ENCODE data around the gene ARPC5L.

Gene ARPC5L

GRCh38 chr9:124860582-124861341 lies 1.2 kb upstream of the ARPC5L start:
- in situ Hi-C loops (cut with HindIII; ENCODE audit: low sequenced_read_pairs) = no loop called here

DNA sequence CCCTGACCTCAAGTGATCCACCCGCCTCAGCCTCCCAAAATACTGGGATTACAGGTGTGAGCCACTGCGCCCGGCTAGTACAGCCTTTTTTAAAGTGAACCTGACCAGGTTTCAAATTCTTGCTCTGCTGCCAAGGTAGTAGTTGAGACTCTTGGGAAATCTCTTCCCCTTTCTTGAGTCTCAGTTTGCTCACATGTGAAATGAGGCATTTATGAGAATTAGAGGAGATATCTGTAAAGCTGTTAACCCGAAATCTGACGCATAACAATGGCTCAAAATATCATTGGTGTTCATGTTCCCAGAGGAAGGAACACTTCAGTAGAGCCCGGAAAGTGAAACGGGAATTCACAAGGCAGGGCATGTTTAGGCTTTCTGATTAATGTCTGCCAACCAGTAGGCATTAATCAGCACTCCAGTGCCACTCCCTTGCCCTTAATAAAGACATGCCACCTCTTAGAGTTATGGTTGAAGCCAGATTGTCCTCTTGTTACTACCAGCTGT lies 1.5 kb downstream of the ARPC5L start:
- in situ Hi-C loops (cut with HindIII; ENCODE audit: low sequenced_read_pairs) = no loop called here

GRCh38 chr9:124868511-124869465 lies 6.9 kb downstream of the ARPC5L start:
- in situ Hi-C loops (cut with HindIII; ENCODE audit: low sequenced_read_pairs) = no loop called here

- in situ Hi-C loops (cut with HindIII; ENCODE audit: low sequenced_read_pairs) = no loop called here
Measured at GRCh38 chr9:124869466-124869985, 7.6 kb downstream of the ARPC5L start.

DNA sequence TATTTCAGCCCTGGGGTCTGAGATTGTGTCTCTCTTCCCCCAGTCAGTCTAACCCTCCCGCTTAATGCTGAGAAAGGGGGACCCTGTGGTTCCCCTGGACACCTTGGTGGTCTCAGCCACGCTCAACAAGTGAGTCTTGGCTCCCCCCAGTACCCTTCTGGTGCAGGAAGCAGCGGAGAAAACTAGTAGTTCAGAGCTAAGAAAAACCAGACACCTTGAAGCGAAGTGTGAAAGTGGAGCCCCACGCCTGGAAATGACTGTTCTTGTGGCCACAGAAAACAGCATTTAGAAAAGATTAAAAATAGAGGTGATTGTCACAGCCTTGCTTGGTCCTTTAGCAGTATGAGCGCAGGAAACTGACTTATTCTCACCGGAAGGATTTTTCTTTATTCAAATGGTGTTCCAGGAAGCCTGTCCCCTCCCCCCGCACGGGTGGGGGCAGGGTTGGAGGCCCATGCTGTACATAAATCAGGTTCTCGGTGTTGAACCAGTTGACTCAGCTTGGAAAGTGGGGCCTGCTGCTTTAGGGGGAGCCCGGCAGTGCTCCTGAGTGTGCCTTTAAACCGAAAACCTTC lies 8.1 kb downstream of the ARPC5L start:
- in situ Hi-C loops (cut with HindIII; ENCODE audit: low sequenced_read_pairs) = loop anchor here (5.0 kb wide), 1 partner anchor 98 kb away; the partner anchor contains the start of gene NR6A1

DNA sequence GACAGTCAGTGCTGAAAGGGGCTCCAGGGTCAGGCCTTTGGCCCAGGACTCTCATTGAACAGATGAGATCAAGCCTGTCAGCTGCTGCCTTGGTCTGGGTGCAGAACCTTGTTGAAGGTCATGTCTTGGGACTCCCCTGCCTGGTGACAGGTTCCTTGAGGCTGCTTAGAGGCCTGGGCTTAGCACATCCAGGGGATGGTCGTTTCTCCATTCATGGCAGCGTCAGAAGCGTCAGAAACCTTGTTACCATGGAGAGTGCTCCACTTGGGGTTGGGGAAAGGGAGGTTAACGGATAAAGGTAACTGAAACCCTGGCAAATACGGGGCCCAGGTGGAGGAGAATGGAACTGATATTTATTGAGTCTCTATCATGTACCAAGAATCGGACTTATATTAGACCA lies 8.8 kb downstream of the ARPC5L start:
- in situ Hi-C loops (cut with HindIII; ENCODE audit: low sequenced_read_pairs) = loop anchor here (5.0 kb wide), 1 partner anchor 98 kb away; the partner anchor contains the start of gene NR6A1

DNA sequence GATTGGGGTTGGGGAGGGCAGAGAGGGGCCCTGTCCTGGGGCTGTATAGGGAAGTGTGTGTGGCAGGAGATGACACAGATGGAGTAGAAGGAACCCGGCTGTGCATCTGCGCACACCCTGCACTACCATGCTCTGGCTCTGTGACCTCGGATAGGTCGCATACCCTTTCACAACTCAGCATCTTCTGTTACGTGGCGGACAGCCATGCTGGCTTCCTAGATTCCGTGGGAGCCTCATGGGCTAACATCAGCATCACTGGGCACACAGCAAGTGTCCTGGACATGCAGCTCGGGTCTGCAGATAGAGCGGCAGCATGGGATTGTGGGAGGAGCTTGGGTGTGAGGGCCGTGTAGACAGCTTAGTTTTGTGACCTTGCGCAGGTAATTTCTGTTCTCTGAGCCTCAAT lies 9.2 kb downstream of the ARPC5L start:
- in situ Hi-C loops (cut with HindIII; ENCODE audit: low sequenced_read_pairs) = loop anchor here (5.0 kb wide), 1 partner anchor 99 kb away; the partner anchor contains the start of gene NR6A1

- in situ Hi-C loops (cut with HindIII; ENCODE audit: low sequenced_read_pairs) = loop anchor here (5.0 kb wide), 1 partner anchor 101 kb away; the partner anchor contains the start of gene NR6A1
Measured at GRCh38 chr9:124873664-124874063, 11.7 kb downstream of the ARPC5L start.

DNA sequence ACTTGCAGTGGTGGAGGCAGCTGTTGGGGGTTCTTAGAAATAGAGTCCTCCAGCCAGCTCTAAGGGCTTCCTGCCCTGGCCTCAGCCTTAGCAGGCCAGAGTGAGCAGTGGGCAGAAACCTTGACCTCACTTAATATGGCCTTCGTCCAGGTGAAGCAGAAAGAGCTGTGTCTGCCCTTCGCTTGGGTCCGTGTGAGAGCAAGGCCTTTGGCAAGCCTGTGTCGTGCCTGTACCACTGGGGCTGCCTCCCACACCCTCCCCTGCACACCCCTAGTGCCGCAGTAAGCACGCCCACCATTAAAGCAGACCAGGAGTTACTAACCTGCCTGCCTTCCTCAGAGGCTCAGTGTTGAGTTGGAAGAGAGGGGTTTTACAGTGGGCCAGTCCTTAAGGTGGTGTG lies 13.6 kb downstream of the ARPC5L start:
- in situ Hi-C loops (cut with HindIII; ENCODE audit: low sequenced_read_pairs) = no loop called here

GRCh38 chr9:124877021-124877782 lies 15.3 kb downstream of the ARPC5L start:
- in situ Hi-C loops (cut with HindIII; ENCODE audit: low sequenced_read_pairs) = no loop called here

- in situ Hi-C loops (cut with HindIII; ENCODE audit: low sequenced_read_pairs) = no loop called here
Measured at GRCh38 chr9:124878021-124878420, 16.1 kb downstream of the ARPC5L start.

DNA sequence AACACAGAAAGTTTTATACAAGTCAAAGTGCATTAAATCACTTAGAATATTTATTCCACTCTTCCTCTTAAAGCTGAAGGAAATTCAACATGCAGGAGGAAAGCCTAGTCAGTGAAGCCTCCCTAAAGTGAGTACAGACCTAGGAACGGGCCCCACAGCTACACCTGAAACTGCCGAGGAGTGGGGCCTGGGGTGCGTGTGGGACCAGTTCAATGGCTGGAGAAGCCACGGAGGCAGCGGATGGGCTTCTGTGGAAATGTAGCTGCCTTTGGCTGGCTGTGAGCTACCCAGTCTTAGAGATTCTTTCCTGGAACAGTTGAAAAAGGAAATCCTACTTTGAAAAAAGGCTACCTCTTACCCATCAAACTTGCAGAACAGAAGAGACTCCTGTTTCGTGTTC lies 16.6 kb downstream of the ARPC5L start:
- in situ Hi-C loops (cut with HindIII; ENCODE audit: low sequenced_read_pairs) = no loop called here

- in situ Hi-C loops (cut with HindIII; ENCODE audit: low sequenced_read_pairs) = no loop called here
Measured at GRCh38 chr9:124879226-124879625, 17.3 kb downstream of the ARPC5L start.

GRCh38 chr9:124880501-124880900 lies 18.6 kb downstream of the ARPC5L start:
- in situ Hi-C loops (cut with HindIII; ENCODE audit: low sequenced_read_pairs) = no loop called here

DNA sequence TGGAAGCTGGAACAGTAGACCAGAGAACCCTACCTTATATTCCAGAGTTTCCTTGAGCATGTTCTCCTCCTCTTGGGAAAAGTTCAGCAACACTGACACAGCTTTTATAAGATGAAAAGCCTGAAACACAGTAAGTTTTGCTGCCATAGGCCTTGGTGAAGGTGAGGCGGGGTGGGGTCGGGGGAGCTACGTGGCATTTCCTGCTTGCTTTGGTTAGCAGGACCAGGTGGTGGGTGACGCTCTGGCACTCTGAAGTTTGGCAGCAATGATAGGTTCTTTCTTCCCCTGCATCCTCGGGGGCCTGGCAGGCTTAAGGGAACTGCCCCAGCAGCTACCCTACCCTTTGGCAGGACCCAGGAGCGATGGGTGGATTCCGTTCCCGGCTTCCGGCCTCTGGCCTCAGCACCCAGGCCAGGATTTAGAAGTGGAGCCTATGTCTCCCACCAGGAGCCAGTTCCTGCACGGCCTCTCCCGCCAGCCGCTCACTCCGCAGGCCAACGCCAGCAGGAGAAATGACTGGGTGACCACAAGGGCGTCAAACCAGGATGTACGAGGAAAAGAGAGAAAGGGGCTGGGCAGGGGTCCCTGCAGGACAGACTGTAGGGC lies 19.3 kb downstream of the ARPC5L start:
- in situ Hi-C loops (cut with HindIII; ENCODE audit: low sequenced_read_pairs) = no loop called here

DNA sequence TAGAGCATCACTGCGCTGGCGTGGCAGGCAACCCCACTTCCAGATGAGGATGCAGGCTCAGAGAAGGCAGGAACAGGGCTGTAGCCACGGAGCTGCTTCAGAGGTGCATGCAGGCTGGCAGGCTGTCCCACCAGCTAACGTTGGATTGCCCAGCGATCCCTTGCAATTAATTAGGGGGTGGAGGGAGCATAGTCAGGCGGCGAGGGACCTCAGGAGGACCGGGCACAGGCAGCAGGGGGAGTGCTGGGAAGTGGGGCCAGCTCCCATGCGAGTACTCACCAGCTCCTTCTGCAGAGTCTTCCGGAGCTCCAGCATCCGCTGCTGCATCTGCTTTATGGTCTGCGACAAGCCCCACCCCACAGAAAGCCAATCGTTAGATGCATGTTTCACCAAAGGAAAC lies 20.3 kb downstream of the ARPC5L start:
- in situ Hi-C loops (cut with HindIII; ENCODE audit: low sequenced_read_pairs) = no loop called here

- in situ Hi-C loops (cut with HindIII; ENCODE audit: low sequenced_read_pairs) = no loop called here
Measured at GRCh38 chr9:124884376-124884775, 22.4 kb downstream of the ARPC5L start.

DNA sequence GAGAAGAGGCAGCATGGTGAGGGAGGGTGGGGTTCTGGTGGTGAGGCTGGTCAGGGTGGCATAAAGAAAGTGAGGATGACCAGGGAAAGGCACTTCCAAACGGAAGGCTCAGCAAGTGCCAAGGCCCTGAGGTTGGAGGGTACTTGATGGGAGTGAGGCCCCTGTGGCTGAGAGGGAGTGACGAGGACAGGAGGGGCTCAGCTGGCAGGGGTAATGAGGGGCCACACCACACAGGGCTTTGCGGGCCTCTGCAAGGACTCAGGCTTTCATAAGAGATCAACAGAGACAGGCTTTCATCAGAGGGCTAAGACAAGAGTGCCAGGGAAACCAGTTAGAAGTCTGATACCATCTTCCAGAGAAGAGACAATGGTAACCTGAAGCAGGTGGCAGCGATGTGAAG lies 23.6 kb downstream of the ARPC5L start:
- in situ Hi-C loops (cut with HindIII; ENCODE audit: low sequenced_read_pairs) = no loop called here

DNA sequence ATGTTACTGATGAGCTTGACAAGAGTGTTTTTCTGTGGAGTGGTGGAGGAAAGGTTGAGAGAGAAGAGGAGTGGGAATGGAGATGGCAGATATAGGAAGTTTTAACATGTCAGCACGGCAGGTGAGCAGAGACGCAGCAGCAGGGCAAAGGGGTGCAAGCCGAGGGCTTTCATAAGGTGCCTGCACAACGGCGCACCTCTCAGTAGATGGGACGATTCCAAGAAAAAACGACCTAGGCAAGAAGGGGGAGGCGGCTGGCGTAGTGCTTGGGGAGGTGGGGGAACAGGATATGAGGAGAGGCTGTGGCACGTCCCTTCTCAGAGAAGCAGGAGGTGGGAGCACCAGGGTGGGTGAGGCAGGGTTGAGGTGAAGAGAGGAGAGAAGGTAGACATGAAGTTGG lies 24.5 kb downstream of the ARPC5L start:
- in situ Hi-C loops (cut with HindIII; ENCODE audit: low sequenced_read_pairs) = no loop called here
